Lower leg skin (tissue), 3 donors: ENCODE measurements around the gene P3H2.

Experiments used
- CTCF ChIP-seq, 3 donors: fragments of 450-650 bp; IDR thresholded peaks; one replicate each; pipeline ENCODE4 v1.5.1; 2016; ENCODE audit warnings: antibody characterized with exemption in 3 of 3, mild to moderate bottlenecking in 3 of 3, moderate library complexity in 2 of 3
- POLR2A ChIP-seq, 2 donors: fragments of 450-650 bp; IDR thresholded peaks; one replicate each; pipeline ENCODE4 v1.6.1; 2016 to 2017; ENCODE audit warnings: antibody characterized with exemption in 2 of 2, mild to moderate bottlenecking in 1 of 2, moderate library complexity in 1 of 2

- no peak for TF ChIP-seq CTCF (IDR thresholded peaks at IDR 0.05)
- no peak for TF ChIP-seq POLR2A (IDR thresholded peaks at IDR 0.05)
Observed at GRCh38 chr3:190169243-190169642, 48.5 kb upstream of the P3H2 start.
